Neural cell (in vitro differentiated cells): Measurements from ENCODE around the gene FAM174C.

Experiments used
- POLR2AphosphoS5 ChIP-seq: IDR thresholded peaks from 2 replicates; pipeline ENCODE4 v1.6.1; 2012
- SMC3 ChIP-seq: fragments of 450-650 bp; conservative IDR thresholded peaks from 2 replicates; pipeline ENCODE4 v1.6.1; 2014; ENCODE audit warnings: antibody characterized with exemption, mild to moderate bottlenecking, moderate library complexity; ENCODE audit not compliant: poor library complexity
- TAF1 ChIP-seq: IDR thresholded peaks from 2 replicates; pipeline ENCODE4 v1.6.1; 2012; ENCODE audit warnings: low read depth
- TF ChIP-seq, protein P1 (sequence below): fragments of 450-650 bp; IDR thresholded peaks from 2 replicates; pipeline ENCODE4 v1.5.1; 2014; ENCODE audit warnings: antibody characterized with exemption, mild to moderate bottlenecking, moderate library complexity; ENCODE audit not compliant: poor library complexity, severe bottlenecking
- TF ChIP-seq, protein P2 (sequence below): IDR thresholded peaks from 2 replicates; pipeline ENCODE4 v1.6.1; 2012; ENCODE audit warnings: borderline replicate concordance

DNA sequence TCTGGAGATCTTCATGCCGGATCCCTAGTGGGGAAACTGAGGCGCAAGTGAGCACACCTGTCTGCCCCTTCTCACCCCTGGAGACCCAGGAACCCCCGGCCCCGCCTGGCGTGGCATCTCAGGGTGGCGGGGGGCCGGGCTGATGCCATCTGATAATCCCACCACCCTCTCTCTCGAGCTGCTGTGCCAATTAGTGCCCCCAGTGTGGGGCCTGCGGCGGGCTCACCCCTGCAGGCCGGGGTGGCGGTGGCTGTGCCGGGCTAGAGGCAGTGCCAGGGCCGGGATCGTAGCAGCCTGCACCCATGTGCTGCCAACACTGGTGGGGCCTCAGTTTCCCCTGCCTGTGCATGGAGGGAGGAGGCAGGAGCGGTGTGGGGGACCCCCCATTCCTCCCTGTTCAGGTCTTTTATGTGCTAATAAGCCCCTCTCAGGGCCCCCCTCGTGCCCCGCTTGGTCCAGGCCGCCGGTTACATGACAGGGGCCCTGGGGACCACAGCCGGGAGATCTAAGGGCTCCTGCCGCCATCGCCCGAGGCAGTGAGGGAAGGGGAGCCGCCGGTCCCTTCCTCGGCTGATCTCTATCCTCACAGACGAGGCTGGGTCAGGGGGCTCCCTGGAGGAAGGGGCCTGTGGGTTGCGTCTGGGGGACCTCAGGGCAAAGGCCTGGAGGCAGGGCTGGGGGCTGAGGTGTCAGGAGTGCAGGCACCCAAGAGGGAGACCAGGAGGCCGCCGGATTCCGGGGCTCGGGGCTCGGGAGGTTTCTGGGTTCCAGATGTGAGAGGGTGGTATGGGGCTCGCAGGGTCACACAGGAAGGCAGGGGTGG, 18.7 kb downstream of the FAM174C start:
- TF ChIP-seq, protein P1, sequence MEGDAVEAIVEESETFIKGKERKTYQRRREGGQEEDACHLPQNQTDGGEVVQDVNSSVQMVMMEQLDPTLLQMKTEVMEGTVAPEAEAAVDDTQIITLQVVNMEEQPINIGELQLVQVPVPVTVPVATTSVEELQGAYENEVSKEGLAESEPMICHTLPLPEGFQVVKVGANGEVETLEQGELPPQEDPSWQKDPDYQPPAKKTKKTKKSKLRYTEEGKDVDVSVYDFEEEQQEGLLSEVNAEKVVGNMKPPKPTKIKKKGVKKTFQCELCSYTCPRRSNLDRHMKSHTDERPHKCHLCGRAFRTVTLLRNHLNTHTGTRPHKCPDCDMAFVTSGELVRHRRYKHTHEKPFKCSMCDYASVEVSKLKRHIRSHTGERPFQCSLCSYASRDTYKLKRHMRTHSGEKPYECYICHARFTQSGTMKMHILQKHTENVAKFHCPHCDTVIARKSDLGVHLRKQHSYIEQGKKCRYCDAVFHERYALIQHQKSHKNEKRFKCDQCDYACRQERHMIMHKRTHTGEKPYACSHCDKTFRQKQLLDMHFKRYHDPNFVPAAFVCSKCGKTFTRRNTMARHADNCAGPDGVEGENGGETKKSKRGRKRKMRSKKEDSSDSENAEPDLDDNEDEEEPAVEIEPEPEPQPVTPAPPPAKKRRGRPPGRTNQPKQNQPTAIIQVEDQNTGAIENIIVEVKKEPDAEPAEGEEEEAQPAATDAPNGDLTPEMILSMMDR = no peak
- TF ChIP-seq SMC3 (no peak), TAF1 (no peak), POLR2AphosphoS5 (no peak)
- TF ChIP-seq, protein P2, sequence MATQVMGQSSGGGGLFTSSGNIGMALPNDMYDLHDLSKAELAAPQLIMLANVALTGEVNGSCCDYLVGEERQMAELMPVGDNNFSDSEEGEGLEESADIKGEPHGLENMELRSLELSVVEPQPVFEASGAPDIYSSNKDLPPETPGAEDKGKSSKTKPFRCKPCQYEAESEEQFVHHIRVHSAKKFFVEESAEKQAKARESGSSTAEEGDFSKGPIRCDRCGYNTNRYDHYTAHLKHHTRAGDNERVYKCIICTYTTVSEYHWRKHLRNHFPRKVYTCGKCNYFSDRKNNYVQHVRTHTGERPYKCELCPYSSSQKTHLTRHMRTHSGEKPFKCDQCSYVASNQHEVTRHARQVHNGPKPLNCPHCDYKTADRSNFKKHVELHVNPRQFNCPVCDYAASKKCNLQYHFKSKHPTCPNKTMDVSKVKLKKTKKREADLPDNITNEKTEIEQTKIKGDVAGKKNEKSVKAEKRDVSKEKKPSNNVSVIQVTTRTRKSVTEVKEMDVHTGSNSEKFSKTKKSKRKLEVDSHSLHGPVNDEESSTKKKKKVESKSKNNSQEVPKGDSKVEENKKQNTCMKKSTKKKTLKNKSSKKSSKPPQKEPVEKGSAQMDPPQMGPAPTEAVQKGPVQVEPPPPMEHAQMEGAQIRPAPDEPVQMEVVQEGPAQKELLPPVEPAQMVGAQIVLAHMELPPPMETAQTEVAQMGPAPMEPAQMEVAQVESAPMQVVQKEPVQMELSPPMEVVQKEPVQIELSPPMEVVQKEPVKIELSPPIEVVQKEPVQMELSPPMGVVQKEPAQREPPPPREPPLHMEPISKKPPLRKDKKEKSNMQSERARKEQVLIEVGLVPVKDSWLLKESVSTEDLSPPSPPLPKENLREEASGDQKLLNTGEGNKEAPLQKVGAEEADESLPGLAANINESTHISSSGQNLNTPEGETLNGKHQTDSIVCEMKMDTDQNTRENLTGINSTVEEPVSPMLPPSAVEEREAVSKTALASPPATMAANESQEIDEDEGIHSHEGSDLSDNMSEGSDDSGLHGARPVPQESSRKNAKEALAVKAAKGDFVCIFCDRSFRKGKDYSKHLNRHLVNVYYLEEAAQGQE = no peak
